Measurements from ENCODE around the gene SLIT1. TPM values are rescaled to one million over a fixed set of nuclear protein-coding genes. Genes with fewer than 3 reads are reported as not detected.

SLIT1 gene
- total and polyA plus RNA-seq, 2 donors (not counting 1 experiment from before 2014, with no cell fraction given): 0.15 to 0.49 TPM

DNA sequence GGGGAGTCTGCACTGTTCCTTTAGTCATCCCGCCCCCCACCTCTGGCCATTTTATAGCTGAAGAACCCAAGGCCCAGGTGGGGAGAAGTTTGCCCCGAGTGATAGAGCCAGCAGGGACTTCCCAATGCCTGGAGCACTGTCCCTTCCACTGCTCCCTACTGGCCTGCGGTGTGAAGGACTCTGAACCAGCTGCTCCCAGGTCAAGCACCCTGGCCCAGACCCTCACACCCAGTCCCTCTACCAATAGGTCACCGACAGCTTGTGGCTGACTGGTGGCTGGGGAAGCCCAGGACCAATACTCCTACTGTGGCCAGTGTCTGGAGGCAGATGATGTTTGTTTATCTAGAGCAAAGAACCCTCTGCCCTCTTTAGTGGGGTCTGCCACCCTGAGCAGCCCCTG, 185.8 kb downstream of the SLIT1 start:
- Histone ChIP-seq H3K9ac (ENCODE audit: low read length) (no peak overlapping the region), H3K27ac (ENCODE audit: low read length in 2 of 2) (no peak overlapping the region), H2AFZ (ENCODE audit: insufficient read depth, low read depth, low read length, poor library complexity, severe bottlenecking) (no peak overlapping the region), H3K4me3 (ENCODE audit: control extremely low read depth in 1 of 5, extremely low read depth in 1 of 5, insufficient read depth in 1 of 5, low read depth in 2 of 5, low read length in 4 of 5) (no peak overlapping the region), H3K4me1 (ENCODE audit: control insufficient read depth in 2 of 2, insufficient read depth in 2 of 2, low read length in 2 of 2) (no peaks in the 10 kb centered on the region), H3K4me2 (replicated peaks; ENCODE audit: low read depth, low read length, poor library complexity, severe bottlenecking) (no peak overlapping the region), H3K79me2 (ENCODE audit: control insufficient read depth, insufficient read depth, low read length) (no peaks in the 10 kb centered on the region), H3K36me3 (replicated peaks in 1 of 2; ENCODE audit: control extremely low read depth in 1 of 2, control insufficient read depth in 1 of 2, extremely low read depth in 1 of 2, insufficient read depth in 2 of 2, low read length in 1 of 2) (no peaks in the 10 kb centered on the region), H4K20me1 (ENCODE audit: control insufficient read depth, insufficient read depth, low read length, poor library complexity, severe bottlenecking) (no peaks in the 10 kb centered on the region), H3K27me3 (replicated peaks in 1 of 4; ENCODE audit: control extremely low read depth in 1 of 4, control insufficient read depth in 3 of 4, insufficient read depth in 4 of 4, low read length in 3 of 4) (no peaks in the 10 kb centered on the region), H3K9me3 (ENCODE audit: control extremely low read depth in 1 of 3, control insufficient read depth in 2 of 3, insufficient read depth in 1 of 3, low read length in 2 of 3) (no peaks in the 10 kb centered on the region)
- no peak for TF ChIP-seq EZH2 (IDR thresholded peaks at IDR 0.05; ENCODE audit: borderline replicate concordance, insufficient read depth, low read depth, low read length, poor library complexity, severe bottlenecking)
- TF ChIP-seq, protein P1, sequence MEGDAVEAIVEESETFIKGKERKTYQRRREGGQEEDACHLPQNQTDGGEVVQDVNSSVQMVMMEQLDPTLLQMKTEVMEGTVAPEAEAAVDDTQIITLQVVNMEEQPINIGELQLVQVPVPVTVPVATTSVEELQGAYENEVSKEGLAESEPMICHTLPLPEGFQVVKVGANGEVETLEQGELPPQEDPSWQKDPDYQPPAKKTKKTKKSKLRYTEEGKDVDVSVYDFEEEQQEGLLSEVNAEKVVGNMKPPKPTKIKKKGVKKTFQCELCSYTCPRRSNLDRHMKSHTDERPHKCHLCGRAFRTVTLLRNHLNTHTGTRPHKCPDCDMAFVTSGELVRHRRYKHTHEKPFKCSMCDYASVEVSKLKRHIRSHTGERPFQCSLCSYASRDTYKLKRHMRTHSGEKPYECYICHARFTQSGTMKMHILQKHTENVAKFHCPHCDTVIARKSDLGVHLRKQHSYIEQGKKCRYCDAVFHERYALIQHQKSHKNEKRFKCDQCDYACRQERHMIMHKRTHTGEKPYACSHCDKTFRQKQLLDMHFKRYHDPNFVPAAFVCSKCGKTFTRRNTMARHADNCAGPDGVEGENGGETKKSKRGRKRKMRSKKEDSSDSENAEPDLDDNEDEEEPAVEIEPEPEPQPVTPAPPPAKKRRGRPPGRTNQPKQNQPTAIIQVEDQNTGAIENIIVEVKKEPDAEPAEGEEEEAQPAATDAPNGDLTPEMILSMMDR (IDR thresholded peaks at IDR 0.05): no peak
- ChIA-PET POLR2A (no interaction called here), CTCF (no interaction called here)
- WGBS (ENCODE audit: insufficient coverage): 89% methylated on average over 2 of the region's 4 CpGs
- H3K4me3 Mint-ChIP-seq: no peak overlapping the region
- H3K27me3 Mint-ChIP-seq: no peaks in the 10 kb centered on the region
- no peaks in the 10 kb centered on the region for H3K4me1 Mint-ChIP-seq
- ATAC-seq (ENCODE audit: low read depth): no peak
- H3K27ac Mint-ChIP-seq: no peak overlapping the region
- no peaks in the 10 kb centered on the region for H3K9me3 Mint-ChIP-seq (ENCODE audit: insufficient read depth)
- no peak for DNase-seq
- intact Hi-C loops (cut with micrococcal nuclease): no loop called here

DNA sequence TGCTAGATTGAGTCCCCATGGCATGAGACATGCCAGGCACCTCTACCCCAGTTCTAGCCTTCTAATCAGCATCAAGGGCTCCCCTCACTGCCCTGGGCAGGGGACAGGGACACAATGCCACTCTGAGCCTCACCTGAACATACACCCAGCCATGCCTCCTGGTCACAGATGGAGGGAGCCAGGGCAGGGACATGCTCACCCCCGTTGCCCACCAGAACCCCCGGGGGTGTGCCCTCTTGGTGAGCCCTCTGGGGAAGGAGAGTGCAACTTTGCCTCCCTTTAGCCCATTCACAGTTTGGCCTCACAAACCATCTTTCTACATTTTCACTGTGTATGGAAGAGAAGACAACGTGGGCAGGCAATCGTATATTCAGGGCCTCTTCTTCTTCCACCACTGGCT, 186.4 kb downstream of the SLIT1 start:
- CTCF ChIA-PET: no interaction called here
- no peak overlapping the region for H3K4me2 ChIP-seq (replicated peaks; ENCODE audit: low read depth, low read length, poor library complexity, severe bottlenecking)
- no peaks in the 10 kb centered on the region for H3K27me3 ChIP-seq (replicated peaks in 1 of 4; ENCODE audit: control extremely low read depth in 1 of 4, control insufficient read depth in 3 of 4, insufficient read depth in 4 of 4, low read length in 3 of 4)
- WGBS (ENCODE audit: insufficient coverage): 93% methylated on average over 3 of the region's 4 CpGs
- no peaks in the 10 kb centered on the region for H4K20me1 ChIP-seq (ENCODE audit: control insufficient read depth, insufficient read depth, low read length, poor library complexity, severe bottlenecking)
- Mint-ChIP-seq H3K4me3 (no peak overlapping the region), H3K27ac (no peak overlapping the region), H3K4me1 (no peaks in the 10 kb centered on the region), H3K9me3 (ENCODE audit: insufficient read depth) (no peaks in the 10 kb centered on the region), H3K27me3 (no peaks in the 10 kb centered on the region)
- DNase-seq (no peak), ATAC-seq (ENCODE audit: low read depth) (no peak)
- no peak for TF ChIP-seq EZH2 (IDR thresholded peaks at IDR 0.05; ENCODE audit: borderline replicate concordance, insufficient read depth, low read depth, low read length, poor library complexity, severe bottlenecking)
- TF ChIP-seq, protein P1 (IDR thresholded peaks at IDR 0.05): no peak
- H3K36me3 ChIP-seq (replicated peaks in 1 of 2; ENCODE audit: control extremely low read depth in 1 of 2, control insufficient read depth in 1 of 2, extremely low read depth in 1 of 2, insufficient read depth in 2 of 2, low read length in 1 of 2): no peaks in the 10 kb centered on the region
- intact Hi-C loops (cut with micrococcal nuclease): no loop called here
- no peak overlapping the region for H3K27ac ChIP-seq (ENCODE audit: low read length in 2 of 2)
- H3K9me3 ChIP-seq (ENCODE audit: control extremely low read depth in 1 of 3, control insufficient read depth in 2 of 3, insufficient read depth in 1 of 3, low read length in 2 of 3): no peaks in the 10 kb centered on the region
- H3K4me1 ChIP-seq (ENCODE audit: control insufficient read depth in 2 of 2, insufficient read depth in 2 of 2, low read length in 2 of 2): no peaks in the 10 kb centered on the region
- H3K79me2 ChIP-seq (ENCODE audit: control insufficient read depth, insufficient read depth, low read length): no peaks in the 10 kb centered on the region
- no peak overlapping the region for H2AFZ ChIP-seq (ENCODE audit: insufficient read depth, low read depth, low read length, poor library complexity, severe bottlenecking)
- no peak overlapping the region for H3K9ac ChIP-seq (ENCODE audit: low read length)
- no peak overlapping the region for H3K4me3 ChIP-seq (ENCODE audit: control extremely low read depth in 1 of 5, extremely low read depth in 1 of 5, insufficient read depth in 1 of 5, low read depth in 2 of 5, low read length in 4 of 5)
- POLR2A ChIA-PET: no interaction called here
